Measurements from ENCODE around the gene IRX1. TPM values are rescaled to one million over a fixed set of nuclear protein-coding genes. Genes with fewer than 3 reads are reported as not detected.

The IRX1 gene
- total RNA-seq, 2 experiments from 2014 or later, result not detected

GRCh38 chr5:3564827-3565518 is 30.7 kb upstream of the IRX1 start:
- Histone ChIP-seq H3K4me3 (ENCODE audit: low read length) (no peak overlapping the region), H3K27ac (ENCODE audit: low read depth in 1 of 2, low read length in 2 of 2) (no peak overlapping the region), H3K4me1 (ENCODE audit: insufficient read depth, low read length) (no peaks in the 10 kb centered on the region), H3K36me3 (ENCODE audit: insufficient read depth, low read length) (no peaks in the 10 kb centered on the region), H3K27me3 (ENCODE audit: control insufficient read depth in 1 of 2, insufficient read depth in 2 of 2, low read length in 2 of 2) (no peaks in the 10 kb centered on the region), H3K9me3 (ENCODE audit: control insufficient read depth in 1 of 2, insufficient read depth in 1 of 2, low read length in 2 of 2) (peaks cover 0 to 19% of the 10 kb centered on the region in 2 experiments)
- H3K27ac Mint-ChIP-seq, result no peak overlapping the region
- TF ChIP-seq CTCF (IDR thresholded peaks at IDR 0.05), result no peak
- H3K27me3 Mint-ChIP-seq, result no peaks in the 10 kb centered on the region
- H3K4me1 Mint-ChIP-seq (ENCODE audit: low read depth), result no peaks in the 10 kb centered on the region
- ATAC-seq (ENCODE audit: poor library complexity) (no peak), DNase-seq (no peak)
- intact Hi-C loops (cut with DNase I, micrococcal nuclease), result no loop called here
- no peaks in the 10 kb centered on the region for H3K36me3 Mint-ChIP-seq (ENCODE audit: low read depth)
- POLR2A ChIA-PET, result no interaction called here
- peaks cover 13% of the 10 kb centered on the region for H3K9me3 Mint-ChIP-seq
- CTCF ChIA-PET, result no interaction called here
- no peak overlapping the region for H3K4me3 Mint-ChIP-seq

- H3K4me3 Mint-ChIP-seq, result no peak overlapping the region
- H3K27me3 Mint-ChIP-seq, result peaks cover 56% of the 10 kb centered on the region
- CTCF ChIA-PET, result no interaction called here
- POLR2A ChIA-PET, result no interaction called here
- Histone ChIP-seq H3K27ac (ENCODE audit: low read depth in 1 of 2, low read length in 2 of 2) (no peak overlapping the region), H3K36me3 (ENCODE audit: insufficient read depth, low read length) (no peaks in the 10 kb centered on the region), H3K9me3 (ENCODE audit: control insufficient read depth in 1 of 2, insufficient read depth in 1 of 2, low read length in 2 of 2) (peaks cover 0 to 13% of the 10 kb centered on the region in 2 experiments), H3K4me3 (ENCODE audit: low read length) (no peak overlapping the region), H3K4me1 (ENCODE audit: insufficient read depth, low read length) (no peaks in the 10 kb centered on the region), H3K27me3 (ENCODE audit: control insufficient read depth in 1 of 2, insufficient read depth in 2 of 2, low read length in 2 of 2) (peaks cover 5 to 18% of the 10 kb centered on the region in 2 experiments)
- no peak for TF ChIP-seq CTCF (IDR thresholded peaks at IDR 0.05)
- H3K27ac Mint-ChIP-seq, result no peak overlapping the region
- peaks cover 8% of the 10 kb centered on the region for H3K9me3 Mint-ChIP-seq
- intact Hi-C loops (cut with DNase I, micrococcal nuclease), result no loop called here
- H3K36me3 Mint-ChIP-seq (ENCODE audit: low read depth), result no peaks in the 10 kb centered on the region
- no peak for ATAC-seq (ENCODE audit: poor library complexity)
- no peaks in the 10 kb centered on the region for H3K4me1 Mint-ChIP-seq (ENCODE audit: low read depth)
- no peak for DNase-seq
Observed at GRCh38 chr5:3584724-3585531, 10.7 kb upstream of the IRX1 start.

- H3K4me3 ChIP-seq (ENCODE audit: low read length), result no peak overlapping the region
- H3K27ac Mint-ChIP-seq, result no peak overlapping the region
- intact Hi-C loops (cut with DNase I, micrococcal nuclease), result no loop called here
- H3K4me1 ChIP-seq (ENCODE audit: insufficient read depth, low read length), result no peaks in the 10 kb centered on the region
- ATAC-seq (ENCODE audit: poor library complexity), result no peak
- H3K4me3 Mint-ChIP-seq, result no peak overlapping the region
- H3K36me3 Mint-ChIP-seq (ENCODE audit: low read depth), result no peaks in the 10 kb centered on the region
- H3K9me3 ChIP-seq (ENCODE audit: control insufficient read depth in 1 of 2, insufficient read depth in 1 of 2, low read length in 2 of 2), result peaks cover 0 to 48% of the 10 kb centered on the region in 2 experiments
- peaks cover 71% of the 10 kb centered on the region for H3K27me3 Mint-ChIP-seq
- CTCF ChIA-PET, result no interaction called here
- no peak for TF ChIP-seq CTCF (IDR thresholded peaks at IDR 0.05)
- H3K9me3 Mint-ChIP-seq, result peaks cover 4% of the 10 kb centered on the region
- H3K36me3 ChIP-seq (ENCODE audit: insufficient read depth, low read length), result no peaks in the 10 kb centered on the region
- no peak overlapping the region for H3K27ac ChIP-seq (ENCODE audit: low read depth in 1 of 2, low read length in 2 of 2)
- peaks cover 43 to 63% of the 10 kb centered on the region in 2 experiments for H3K27me3 ChIP-seq (ENCODE audit: control insufficient read depth in 1 of 2, insufficient read depth in 2 of 2, low read length in 2 of 2)
- no peaks in the 10 kb centered on the region for H3K4me1 Mint-ChIP-seq (ENCODE audit: low read depth)
- no peak for DNase-seq
- POLR2A ChIA-PET, result no interaction called here
Observed at GRCh38 chr5:3590161-3590966, 5.3 kb upstream of the IRX1 start.

Data from CD4-positive, alpha-beta T cell (primary cell).